GM21360 (cell line): ENCODE measurements around the gene NUDCD3.
"Not testable (repeated sequence)": the region's sequence is repeated elsewhere in the genome, so short reads cannot be mapped to it uniquely, and the experiment has no call there.

ENCODE experiments used
- ATAC-seq: cut with Tn5 transposase; IDR thresholded peaks from one replicate; pipeline ENCODE4 v1.9.1; 2021; ENCODE audit warnings: mild to moderate bottlenecking, moderate library complexity; ENCODE audit not compliant: unreplicated experiment

Gene NUDCD3

DNA sequence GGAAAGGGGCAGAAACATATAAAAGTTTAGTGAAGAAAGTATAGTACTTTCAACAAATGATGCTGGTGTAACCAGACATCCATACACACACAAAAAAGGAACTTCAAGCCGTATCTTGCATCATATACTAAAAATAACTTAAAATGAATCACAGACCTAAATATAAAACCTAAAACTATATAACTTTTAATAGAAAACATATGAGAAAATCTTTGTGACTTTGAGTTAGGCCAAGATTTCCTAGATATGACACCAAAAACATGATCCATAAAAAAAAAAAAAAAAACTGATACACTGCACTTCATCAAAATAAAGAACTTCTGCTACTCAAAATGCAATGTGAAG is 40.9 kb downstream of the NUDCD3 start:
- no peak for ATAC-seq

DNA sequence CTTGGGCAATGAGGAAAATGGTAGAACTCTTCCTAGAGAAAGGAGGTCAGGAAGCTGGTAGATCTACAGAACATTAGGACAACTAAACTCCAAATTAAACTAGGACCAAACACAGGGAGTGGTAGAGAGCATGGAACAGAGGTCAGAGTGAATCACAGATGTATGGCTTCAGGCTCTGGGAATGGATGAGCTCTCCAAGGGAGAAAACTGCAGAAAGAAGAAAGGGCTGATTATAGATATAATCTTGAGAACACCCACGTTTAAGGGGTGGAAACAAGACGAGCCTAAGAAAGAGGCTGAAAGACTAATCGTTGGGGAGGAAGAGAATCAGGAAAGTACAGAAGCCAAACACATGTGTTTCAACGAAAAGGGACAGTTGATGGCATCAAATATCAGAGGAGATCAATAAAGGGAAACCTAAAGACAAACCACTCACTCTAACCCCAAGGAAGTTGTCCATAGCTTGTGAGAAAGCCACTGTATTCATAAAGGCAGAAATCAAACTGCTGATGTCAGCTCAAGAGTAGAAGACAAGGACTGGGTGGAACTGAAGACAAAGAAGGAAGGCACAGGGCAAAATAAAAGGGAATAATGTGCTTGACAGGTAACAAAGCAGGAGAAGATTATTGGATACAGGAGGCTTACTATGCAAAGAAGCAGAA is 41.4 kb downstream of the NUDCD3 start:
- no peak for ATAC-seq

DNA sequence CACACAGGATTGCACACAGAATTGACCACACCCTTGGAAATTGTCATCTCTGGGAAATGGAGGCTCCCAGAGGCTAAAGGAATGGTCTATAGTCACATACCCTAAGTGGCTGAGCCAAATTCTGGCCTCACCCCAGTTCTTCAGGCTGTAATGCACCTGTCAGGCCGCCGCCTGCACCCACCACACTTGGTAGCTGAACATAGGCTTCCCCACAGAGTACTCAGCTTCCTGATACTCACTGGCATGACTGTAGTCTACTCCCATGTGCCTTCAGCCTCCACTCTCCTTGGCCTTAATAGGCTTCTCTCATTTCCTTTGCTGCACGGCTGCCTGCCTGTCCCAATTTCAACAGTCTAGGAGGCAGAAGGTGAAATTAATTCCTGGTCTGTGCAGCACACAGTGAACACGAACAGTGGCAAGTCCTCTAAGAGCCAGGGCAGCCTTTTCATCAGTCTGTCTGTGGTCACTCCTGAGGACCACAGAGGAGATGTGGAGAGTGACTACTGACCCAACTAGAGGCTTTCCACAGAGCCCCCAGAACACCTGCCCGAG is 42.5 kb downstream of the NUDCD3 start:
- no peak for ATAC-seq

DNA sequence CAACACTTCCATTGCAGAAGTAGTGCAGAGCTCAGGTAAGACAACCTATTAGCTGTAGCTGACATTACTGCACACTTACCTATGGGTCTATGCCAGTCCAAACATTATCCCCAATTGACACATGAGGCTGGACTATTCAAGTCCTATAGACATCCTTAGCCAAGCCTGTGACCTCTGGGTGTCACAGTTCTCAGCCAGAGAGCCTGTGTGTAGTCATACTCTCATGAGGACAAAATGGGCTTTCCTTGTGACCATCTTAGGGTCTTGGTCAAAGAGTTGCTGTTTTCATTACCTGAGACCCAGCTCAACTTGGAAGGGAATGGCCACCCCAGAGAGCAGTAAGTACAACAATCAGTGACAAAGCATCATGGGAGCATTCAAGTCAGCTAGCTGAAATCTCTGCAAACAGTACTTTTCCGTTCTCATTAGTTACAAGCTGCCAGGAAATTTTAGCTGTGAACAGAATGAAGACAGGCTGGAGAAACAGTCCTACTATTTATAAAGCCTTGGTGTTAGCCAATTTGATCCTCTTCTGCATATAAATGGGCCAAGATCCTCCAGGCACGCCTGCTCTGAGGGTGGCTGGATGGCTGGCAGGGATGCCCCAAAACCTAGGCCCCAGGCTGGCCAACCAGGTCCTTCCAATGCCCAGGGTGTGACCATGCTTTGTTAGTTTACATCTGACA is 44.3 kb downstream of the NUDCD3 start:
- no peak for ATAC-seq

DNA sequence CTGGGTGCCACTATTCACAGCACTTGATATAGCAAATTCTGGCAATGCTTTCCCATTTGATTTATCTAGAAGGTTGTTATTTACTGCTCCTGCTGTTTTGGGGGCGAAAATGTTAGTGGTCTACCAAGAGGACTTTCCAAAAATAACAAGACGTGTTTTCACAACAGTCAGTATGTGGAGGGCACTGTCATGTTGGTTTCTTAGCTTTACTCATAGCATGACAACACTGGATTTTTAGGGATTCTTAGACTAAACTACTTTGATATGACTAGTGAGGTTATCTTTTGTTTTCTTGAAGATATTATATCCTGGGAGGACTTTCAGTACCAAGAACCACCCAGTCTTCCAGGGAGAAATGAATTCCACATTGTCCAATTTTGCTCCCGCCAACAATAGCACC is 49.4 kb downstream of the NUDCD3 start:
- ATAC-seq = no peak

DNA sequence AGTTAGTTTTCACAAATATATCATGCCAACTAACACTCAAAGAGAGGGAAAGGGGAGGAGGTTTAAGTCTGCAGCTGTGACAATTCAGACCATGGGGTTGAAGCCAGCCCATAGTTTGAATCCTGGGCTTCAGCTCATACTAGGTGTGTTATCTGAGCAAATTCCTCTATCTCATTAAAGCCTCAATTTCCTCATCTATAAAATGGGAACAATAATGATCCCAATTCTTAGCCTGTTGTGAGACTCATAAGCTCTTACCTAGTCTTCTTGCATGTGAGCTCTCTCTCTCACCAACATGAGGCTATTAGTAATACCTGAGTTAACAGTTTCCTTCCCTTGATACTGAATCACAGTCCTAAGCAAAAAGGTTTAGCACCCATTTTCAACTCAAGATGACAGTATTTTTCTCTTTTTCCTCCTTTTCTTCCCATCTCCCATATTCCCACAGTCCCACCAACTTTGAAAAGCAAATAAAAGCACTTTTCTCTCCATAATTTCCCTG is 49.8 kb downstream of the NUDCD3 start:
- no peak for ATAC-seq

DNA sequence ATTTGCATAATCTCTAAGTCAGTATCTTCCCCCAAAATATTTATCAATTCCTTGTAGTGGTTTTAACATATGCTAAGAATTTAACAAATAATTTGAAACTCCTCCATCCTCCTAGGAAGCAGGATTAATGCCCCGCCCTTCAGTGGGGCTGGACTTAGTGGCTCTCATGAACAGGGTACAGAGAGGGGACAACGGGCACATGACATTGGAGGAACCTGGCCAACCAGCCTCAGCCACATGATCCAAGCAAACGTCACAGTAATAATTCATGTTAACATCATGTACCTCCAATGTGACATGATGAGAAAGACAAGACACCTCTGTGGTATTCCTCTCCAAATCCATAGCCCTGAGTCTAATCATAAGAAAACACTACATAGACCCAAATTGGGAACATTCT is 50.5 kb downstream of the NUDCD3 start:
- ATAC-seq = no peak

DNA sequence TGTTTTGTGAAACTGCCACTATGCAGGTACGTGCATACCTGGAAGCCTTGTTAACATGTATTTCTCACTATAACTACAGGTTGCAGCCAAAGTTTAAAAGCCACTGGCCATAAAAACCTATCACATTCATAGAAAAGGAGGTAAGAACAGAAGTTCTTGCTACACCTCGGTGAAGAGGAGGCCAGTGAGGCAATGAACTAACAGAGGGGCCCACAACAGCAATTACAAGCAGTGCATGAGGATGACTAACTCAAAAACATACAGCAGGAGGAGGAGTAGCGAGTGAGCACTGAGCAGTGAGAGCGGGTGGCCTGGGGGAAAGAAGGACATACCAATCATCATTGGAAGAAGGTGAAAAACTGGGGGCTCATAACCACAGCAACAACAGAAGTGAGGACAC is 51.6 kb downstream of the NUDCD3 start:
- ATAC-seq = no peak

DNA sequence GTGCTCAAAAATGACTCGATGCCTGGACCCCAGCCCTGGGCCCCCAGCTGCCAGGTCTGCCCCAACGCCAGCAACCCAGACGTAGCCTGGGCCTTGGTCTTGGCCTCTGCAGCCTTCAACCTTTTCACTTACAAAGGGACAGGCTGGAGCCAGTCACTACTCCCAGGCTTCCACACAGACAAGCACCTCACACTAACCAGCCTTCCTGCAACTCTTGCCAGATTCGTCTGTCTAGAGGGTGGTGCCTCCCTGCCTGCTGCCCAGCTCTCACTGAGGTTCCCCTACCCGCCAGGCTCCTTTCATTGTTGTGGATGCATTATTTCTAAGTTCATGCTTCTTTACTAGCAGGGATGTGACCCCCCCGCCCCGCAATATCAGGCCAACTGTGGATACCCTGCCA is 56.3 kb downstream of the NUDCD3 start:
- no peak for ATAC-seq

DNA sequence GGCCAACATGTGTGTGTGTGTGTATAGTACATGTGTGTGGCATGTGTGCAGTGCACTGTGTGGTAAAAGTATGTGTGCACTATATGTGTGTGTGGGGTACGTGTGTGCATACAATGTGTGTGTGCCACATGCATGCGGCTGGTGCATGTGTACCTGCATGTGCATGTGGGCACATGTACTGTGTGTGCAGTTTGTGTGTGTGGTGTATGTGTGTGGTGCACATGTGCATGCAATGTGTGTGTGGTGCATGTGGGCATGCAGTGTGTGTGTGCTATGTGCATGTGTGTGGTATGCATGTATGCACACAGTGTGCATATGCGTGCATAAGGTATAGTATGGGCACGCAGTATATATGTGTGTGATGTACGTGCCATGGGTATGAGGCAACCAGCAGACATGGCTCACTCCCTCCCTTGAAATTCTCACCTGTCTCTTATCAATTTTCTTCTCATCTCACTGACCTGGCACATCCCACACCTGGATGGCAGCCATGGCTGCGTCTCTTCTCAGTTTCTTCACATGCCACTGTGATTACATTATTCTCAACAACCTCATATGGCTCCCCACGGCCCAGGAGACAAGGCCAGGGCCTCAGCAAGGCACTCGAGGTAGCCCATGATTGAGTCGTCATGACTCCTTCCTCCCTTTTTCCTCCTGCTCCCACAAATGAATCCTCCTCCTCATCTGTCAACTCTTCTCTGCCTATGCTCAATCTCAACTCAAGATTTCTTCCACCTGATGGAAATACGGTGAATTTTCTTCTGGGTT is 57.0 kb downstream of the NUDCD3 start:
- ATAC-seq = no peak

DNA sequence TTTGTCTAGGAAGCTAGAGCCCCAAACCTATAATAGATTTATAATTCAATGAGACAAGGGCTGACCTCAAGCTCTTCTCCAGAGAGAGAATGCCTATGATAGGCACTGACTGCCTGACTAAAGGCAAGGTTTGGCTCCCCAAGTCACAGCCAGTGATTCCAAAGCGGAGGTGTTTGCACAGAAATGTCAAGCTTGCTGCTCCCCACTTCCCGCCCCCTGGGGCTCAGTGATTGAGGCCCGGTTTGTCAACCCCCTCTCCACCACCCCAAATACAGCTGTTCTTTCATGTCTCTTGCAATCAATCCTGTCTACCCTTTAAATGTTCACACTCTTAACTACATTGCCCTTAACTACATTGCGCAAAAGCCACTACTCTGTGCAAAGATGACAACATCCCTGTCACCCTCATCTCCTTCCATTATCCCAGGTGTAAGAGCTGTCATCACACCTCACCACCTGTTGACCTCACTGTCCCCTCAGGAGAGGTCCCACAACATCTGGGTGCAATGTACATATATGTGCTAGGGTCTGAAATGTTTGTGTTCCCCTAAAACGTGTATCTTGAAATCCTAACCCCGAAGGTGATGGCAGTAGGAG is 58.0 kb downstream of the NUDCD3 start:
- no peak for ATAC-seq

DNA sequence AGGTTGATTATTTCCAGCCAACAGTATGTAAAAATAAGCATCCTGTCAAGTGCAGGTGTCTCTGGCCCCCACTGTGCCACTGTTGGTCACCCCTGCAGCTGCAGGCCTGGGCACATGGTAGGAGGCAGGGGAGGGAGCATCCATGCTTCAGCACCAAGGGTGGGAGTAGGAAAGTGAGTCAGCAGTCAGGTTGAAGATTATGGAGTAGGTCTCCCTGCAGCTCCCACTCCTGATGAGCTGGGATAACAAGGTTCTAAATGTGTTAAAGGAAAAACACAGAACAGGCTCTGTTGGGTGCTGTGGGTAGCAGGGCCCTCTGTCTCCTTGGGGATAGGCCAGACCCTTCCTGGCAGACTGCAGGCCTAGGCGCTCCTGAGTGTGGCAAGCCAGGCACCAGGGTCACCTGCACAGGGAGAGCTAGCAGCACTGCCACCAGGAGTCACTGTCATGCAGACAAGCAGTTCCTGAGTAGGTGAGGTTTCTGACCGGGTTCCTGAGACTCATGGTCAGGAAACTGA is 59.3 kb downstream of the NUDCD3 start:
- no peak for ATAC-seq

DNA sequence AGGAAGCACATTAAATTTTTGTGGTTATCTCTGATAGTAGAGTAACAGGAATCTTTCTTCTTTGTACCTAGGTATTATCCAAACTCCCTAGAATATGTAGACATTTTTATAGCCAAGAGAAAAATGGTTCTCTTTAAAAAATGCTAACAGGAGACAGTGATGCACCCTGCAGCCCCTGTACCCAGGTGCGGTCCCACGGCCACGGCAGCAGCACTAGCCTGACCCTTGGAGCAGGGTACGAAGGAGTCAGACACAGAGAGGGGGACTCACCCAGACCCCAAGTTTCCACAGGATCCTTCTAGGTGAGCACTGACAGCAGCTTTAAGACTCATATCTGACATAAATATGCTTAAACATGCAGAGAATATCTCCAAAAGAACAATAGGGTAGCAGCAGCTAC is 60.4 kb downstream of the NUDCD3 start:
- ATAC-seq = no peak

DNA sequence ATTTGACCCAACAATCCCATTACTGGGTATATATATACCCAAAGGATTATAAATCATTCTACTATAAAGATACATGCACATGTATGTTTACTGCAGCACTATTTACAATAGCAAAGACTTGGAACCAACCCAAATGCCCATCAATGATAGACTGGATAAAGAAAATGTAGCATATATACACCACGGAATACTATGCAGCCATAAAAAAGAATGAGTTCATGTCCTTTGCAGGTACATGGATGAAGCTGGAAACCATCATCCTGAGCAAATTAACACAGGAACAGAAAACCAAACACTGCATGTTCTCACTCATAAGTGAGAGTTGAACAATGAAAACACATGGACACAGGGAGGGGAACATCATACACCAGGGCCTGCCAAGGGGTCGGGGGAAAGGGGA is 65.7 kb downstream of the NUDCD3 start:
- ATAC-seq = not testable (repeated sequence)

DNA sequence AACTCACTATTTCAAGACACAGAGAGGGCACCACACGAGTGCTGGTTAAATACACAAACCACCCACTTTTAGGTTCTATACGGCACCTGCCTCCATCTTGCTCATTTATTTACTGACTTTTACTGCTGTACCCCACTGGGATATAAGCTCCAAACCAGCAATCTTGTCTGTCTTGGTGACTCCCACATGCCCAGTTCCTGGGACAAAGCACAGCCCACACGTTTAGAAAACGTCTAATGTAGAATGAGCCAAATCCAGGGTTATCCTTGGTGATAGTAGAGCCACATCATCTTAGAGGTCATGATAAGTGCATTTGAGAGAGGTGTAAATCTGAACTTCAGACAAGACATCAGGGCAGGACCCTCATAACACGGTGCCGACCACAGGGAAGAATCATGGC is 73.5 kb downstream of the NUDCD3 start:
- no peak for ATAC-seq

DNA sequence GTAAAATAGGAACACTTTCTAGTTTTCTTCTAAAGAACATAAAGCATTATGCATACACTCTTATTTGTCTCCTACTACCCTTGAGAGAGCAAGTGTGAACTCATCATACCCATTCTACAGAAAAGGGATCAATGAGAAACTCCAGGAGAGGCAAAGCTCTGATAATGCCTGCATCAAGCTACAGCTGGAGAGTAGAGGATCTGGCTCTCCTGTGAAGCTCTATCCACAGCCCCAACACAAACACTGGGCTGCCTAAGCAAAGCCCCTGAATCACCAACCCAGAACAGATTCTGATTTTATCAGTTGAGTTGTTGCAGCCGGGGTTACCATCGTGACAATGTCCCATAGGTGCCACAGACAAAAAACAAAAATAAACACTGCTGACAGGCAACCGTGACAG is 74.9 kb downstream of the NUDCD3 start:
- no peak for ATAC-seq

DNA sequence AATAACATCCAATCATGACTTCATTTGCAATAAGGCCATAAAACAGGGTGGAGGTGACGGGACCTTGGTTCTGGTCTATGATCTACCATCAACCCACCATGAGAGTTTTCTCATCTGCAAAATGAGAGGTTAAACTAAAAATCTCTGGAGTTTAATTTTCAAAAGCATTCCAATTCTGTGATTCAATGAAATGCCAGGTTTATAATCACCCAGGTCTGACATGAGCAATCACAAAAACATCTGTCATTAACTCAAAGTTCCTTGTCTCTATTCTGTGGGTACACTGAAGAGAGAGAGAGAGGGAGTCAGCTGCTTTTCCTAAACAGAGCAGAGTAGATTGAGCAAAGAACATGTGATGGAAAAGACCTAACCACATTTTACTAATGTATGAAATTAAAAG is 75.4 kb downstream of the NUDCD3 start:
- no peak for ATAC-seq

DNA sequence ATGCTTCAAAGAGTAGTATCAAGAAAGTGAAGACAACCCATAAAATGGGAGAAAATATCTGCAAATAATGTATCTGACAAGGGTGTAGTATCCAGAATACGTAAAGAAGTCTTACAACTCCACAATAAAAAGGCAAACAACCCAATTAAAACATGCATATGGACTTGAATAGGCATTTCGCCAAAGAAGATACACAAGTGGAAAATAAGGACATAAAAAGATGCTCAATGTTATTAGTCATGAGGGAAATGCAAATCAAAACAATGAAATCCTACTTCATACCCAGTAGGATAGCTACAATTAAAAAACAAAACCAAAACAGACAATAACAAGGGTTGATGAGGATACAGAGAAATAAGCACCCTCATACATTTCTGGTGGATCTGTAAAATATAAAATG is 79.2 kb downstream of the NUDCD3 start:
- ATAC-seq = no peak

DNA sequence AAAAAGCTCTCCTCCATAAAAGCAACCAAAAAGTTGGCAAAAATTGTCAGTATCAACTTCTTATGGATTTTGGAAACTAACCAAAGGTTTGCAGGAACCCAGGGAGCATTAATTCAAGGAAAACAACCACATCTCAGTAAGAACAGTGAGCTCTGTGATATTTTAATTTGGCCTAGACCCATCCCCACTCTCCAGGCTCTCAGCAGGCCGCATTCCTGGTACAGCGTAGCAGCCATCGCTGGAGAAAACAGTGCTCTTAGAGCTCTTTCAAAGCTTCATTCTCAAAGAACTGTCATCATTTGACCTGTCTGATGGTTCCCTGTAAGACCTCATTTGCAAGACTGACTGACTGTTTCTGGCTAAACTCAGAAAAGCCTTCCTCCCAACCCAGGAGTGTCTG is 81.9 kb downstream of the NUDCD3 start:
- ATAC-seq = no peak

DNA sequence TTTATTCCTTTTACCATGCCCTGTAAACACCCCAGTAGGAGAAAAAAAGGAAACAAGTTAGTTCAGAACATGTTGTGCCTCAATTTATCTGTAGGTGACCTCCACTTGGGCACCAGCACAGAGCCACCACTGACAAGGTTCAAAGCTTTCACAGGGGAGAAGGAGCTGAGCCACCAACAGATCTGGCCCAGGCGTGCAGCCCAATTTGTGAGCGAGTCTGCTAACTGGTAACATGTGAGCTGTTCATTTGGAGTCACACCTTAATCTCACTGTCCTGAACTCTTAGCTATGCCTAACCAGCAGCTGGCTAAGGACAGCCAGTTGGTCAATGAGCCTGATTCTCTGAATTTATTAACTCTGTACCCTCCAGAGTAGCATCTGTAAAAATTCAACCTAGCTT is 86.7 kb downstream of the NUDCD3 start:
- ATAC-seq = no peak

DNA sequence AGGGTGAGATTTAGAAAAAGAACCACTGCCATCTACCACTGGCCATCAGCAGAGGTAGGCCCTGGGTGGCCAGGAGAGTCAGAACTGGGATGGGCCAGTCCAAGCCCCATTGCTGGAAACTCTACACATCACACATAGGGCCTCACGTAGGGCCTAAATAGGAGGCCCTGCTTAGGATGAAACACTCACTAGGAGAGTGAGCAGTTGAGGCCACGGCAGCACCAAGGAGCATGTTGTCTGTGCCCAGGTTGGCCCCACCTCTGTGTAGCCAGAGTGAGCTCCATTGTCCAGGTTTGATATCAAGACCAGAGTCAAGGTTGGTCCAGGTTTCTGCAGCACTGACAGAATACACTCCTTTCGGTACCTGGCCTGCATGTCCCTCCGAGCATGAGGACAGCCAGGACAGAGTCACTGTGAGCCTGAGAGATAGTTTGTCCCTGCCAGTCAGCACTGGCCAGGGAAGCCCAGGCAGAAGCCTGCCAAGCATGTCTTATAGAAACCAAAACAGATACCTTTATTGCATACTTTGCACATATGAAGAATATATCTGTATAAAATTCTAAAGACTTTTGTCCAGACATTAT is 87.2 kb downstream of the NUDCD3 start:
- no peak for ATAC-seq
